WI38 (cell line): ENCODE data around the gene LMBRD1.

Source experiments
- H3K4me3 ChIP-seq: 2 replicates; pipeline ENCODE4 v1.5.1; 2011; ENCODE audit warnings: low read depth, mild to moderate bottlenecking, control low read depth, low read length
- CTCF ChIP-seq: IDR thresholded peaks from 2 replicates; pipeline ENCODE4 v1.5.1; 2012; ENCODE audit warnings: low read depth, mild to moderate bottlenecking, control low read depth, low read length

LMBRD1 gene

DNA sequence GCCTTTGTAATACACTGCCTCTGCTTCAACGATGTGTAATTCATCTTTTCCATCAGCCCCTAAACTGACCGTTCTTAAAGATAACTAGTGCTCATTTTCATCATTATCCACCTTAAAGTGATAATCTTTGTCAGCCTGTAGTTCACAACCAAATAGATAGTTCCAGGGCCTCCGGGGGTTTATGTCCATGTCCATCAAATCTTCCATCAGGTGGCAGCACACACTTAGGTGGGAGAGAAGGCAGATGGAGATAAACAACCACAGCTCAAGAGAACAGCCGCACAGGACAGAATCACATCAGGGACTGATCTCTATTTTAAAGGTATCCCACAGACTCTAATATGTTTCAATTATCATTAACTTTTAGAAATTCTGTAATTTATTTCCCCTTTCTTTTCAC is 90.9 kb downstream of the LMBRD1 start:
- no peak for TF ChIP-seq CTCF

GRCh38 chr6:69704916-69705315 is 91.9 kb downstream of the LMBRD1 start:
- TF ChIP-seq CTCF, result no peak
- H3K4me3 ChIP-seq, result no peak overlapping the region

More for the DNA sequence above, 90.9 kb downstream of the LMBRD1 start:
- H3K4me3 ChIP-seq, result no peak overlapping the region

DNA sequence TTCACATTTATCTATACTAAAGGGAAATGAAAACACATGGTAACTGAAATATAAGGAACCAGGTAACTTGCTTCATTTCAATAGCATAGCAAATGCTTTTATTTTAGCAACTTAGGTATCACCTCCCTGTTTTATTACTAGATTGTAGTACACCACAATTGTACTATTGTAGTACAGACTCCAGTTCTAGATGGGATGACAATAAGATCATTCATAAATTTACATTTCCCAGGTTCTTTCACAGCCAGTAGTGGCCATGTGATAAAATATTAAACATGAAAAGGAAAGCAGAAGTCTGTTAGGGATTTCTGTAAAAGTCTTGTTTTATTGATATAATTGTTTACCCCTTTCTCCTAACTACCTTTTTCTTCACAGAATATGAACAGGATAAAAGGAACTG is 97.2 kb downstream of the LMBRD1 start:
- H3K4me3 ChIP-seq, result no peak overlapping the region
- no peak for TF ChIP-seq CTCF

DNA sequence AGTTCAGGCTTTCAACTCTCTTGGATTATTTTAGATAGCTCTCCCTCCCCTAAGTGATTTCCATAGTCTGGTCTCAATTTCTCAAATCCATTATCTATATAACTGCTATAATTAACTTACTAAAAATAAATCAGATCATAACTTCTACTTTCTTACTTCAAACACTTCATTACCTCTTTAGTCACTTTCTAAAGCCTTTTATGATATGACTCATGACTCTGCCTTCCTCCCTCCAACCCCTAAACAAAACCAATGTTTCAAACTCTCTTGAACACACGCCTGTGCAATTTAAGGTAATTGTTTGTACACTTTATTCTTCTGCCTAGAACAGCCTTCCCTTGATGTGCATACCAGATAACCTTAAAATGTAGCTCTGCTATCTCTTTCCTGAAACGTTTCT is 100.5 kb downstream of the LMBRD1 start:
- no peak for TF ChIP-seq CTCF
- no peak overlapping the region for H3K4me3 ChIP-seq

- TF ChIP-seq CTCF, result no peak
- H3K4me3 ChIP-seq, result no peak overlapping the region
Measured at GRCh38 chr6:69693762-69694161, 103.0 kb downstream of the LMBRD1 start.

DNA sequence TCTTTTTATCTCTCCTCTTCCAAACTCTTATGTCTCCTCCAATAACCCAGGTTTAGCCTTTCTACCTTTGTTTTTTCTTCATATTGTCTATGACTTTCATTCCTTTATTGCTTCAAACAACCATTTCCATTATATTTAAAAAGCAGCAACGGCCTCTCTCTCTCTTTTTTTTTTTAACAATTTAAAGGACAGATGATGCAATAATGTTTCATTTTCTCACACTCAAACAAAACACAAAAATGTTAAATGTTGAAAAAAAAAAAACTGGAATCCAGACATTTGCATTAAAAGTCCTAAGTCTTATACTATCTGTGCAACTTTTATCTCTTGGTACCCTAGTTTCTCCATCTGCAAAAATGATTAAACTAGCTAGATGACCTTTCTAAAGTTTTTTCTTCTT is 105.8 kb downstream of the LMBRD1 start:
- TF ChIP-seq CTCF, result no peak
- H3K4me3 ChIP-seq, result no peak overlapping the region

DNA sequence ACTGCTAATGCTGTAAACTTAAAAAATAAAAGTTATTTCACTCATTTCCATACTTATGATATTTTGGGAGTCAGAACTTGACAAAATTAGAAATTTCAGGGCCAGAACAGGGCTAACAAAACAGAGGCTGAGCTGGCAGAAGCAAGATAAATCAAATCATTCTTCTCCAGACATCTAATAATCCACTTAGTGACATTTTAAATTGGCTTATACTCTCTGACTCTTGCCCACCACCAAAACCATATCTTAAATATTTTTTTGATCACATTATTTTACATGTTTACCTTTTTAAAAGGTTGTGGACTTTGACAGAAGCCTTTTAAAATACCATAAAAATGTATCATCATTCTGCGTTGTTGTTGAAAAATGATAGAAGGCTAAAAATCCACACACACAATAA is 116.5 kb downstream of the LMBRD1 start:
- no peak for TF ChIP-seq CTCF
- no peak overlapping the region for H3K4me3 ChIP-seq
